ENCODE data around the gene MEOX1. TPM values are rescaled to one million over a fixed set of nuclear protein-coding genes. Genes with fewer than 3 reads are reported as not detected.

MEOX1 gene
- total RNA-seq = 2.9 and 6.0 TPM in 2 replicates

DNA sequence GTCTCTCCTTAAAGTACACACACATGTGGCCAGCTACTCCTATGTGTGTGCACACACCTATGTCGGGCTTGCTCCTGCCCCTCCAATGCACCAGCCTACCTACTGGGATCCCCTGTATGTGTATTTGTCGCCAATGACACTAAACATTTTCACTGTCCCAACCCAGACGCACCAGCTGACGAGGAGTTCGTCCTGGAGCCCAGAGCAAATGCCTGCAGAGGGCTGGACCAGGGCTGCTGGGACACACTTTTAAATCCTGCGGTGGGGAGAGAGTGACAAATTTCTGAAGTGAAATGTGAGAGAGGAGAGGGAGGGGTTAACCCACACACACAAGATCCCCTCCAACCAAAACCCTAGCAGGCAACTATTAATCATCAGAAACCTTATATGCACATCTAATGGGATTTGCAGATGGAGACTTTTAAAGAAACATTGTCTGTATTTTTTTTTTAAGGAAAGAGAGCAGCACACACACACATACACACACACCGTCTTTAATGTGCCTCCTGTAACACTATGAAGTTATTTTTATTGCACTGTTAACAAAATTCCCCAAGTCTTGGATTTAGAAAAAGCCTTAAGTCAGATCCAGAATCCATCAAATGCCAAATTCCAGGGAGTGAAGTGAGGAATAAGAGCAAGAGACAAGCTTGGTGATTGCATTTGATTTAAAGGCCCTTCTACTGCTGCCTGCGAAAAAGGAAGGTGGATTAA, at the start of gene MEOX1:
MEOX1 (minus strand) TSS at position 224 of the 714 bp plus-strand sequence. CDS start 388 bp downstream, outside the sequence.
- DNase-seq (ENCODE audit: low read depth) = peak; percentile 31
- TF ChIP-seq, protein P1, sequence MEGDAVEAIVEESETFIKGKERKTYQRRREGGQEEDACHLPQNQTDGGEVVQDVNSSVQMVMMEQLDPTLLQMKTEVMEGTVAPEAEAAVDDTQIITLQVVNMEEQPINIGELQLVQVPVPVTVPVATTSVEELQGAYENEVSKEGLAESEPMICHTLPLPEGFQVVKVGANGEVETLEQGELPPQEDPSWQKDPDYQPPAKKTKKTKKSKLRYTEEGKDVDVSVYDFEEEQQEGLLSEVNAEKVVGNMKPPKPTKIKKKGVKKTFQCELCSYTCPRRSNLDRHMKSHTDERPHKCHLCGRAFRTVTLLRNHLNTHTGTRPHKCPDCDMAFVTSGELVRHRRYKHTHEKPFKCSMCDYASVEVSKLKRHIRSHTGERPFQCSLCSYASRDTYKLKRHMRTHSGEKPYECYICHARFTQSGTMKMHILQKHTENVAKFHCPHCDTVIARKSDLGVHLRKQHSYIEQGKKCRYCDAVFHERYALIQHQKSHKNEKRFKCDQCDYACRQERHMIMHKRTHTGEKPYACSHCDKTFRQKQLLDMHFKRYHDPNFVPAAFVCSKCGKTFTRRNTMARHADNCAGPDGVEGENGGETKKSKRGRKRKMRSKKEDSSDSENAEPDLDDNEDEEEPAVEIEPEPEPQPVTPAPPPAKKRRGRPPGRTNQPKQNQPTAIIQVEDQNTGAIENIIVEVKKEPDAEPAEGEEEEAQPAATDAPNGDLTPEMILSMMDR (IDR thresholded peaks at IDR 0.05; ENCODE audit: insufficient read depth, low read depth, low read length) = no peak
- H3K4me3 ChIP-seq (ENCODE audit: low read depth, low read length) = no peak within 1 kb of the TSS

DNA sequence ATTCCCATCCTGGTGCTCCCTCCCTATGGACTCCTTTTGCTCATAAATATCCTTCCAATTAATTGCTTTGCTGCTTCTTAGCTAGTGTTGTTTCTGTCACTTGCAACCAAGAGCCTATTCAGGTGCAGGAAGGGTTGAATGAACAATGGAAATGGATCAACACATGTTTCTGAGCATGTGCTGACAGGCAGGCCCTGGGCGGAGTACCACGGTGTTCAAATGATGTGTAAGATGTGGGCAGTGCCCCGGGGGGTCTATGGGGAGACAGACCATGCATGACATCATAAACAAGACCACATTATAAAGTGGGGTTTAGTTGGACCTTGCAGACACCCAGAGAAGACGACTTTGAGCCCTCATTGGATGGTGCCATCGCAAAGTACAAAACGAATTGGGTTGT, 48.4 kb upstream of the MEOX1 start:
- DNase-seq (ENCODE audit: low read depth) = no peak
- TF ChIP-seq, protein P1 (IDR thresholded peaks at IDR 0.05; ENCODE audit: insufficient read depth, low read depth, low read length) = no peak
- no peak overlapping the region for H3K4me3 ChIP-seq (ENCODE audit: low read depth, low read length)

DNA sequence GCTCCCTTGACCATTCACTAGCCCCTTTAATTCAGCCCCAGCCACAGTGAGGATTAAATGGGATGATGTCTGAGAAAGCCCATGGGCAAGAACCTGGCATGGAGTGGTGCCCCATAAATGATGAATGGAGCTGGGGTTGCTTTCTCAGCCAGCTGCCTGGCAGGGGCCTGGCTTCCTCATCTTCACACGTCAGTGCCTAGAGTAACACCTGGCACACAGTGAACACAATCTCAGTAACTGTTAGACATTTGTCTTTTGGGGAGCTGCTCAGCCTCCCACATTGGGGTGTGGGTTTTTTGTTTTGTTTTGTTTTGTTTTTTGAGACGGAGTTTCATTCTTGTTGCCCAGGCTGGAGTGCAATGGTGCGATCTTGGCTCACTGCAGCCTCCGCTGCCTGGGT, 47.5 kb upstream of the MEOX1 start:
- TF ChIP-seq, protein P1 (IDR thresholded peaks at IDR 0.05; ENCODE audit: insufficient read depth, low read depth, low read length) = no peak
- DNase-seq (ENCODE audit: low read depth) = no peak
- no peak overlapping the region for H3K4me3 ChIP-seq (ENCODE audit: low read depth, low read length)

DNA sequence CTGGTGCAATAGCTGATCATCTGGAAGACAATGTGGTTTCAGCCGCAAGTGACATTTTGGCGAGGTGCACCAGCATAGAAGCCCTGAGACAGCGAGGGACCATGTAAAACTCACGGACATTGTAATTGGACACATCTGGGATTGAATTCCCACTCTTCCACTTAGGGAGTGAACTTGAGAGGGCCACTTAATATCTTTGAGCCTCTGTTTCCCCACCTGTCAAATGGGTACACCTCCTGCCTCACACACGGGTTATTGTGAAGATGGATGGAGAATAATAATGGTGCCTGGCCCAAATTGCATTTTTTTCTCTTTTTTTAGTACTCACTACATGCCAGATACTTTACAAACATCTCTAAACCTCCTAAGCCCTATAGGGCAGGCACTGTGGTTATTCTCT, 45.5 kb upstream of the MEOX1 start:
- TF ChIP-seq, protein P1 (IDR thresholded peaks at IDR 0.05; ENCODE audit: insufficient read depth, low read depth, low read length) = no peak
- no peak overlapping the region for H3K4me3 ChIP-seq (ENCODE audit: low read depth, low read length)

DNA sequence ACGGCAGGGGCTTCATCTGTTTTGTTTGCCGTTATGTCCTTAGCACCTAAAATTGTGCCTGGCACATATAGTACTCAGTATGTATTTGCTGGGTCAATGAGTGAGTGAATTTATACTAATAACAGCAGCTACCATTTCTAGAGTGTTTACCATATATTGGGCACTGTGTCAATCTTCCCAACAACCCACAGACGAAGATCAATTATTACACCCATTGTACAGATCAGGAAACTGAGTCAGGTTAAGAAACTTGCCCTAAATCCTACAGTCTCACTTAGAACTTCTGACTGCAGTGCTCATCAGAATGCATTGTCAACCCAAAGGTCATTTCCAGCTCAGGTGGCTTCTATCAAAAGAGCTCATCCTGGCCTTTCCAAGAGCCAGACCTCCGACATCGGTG, 44.5 kb upstream of the MEOX1 start:
- DNase-seq (ENCODE audit: low read depth) = no peak
- TF ChIP-seq, protein P1 (IDR thresholded peaks at IDR 0.05; ENCODE audit: insufficient read depth, low read depth, low read length) = no peak
- H3K4me3 ChIP-seq (ENCODE audit: low read depth, low read length) = no peak overlapping the region

More for the DNA sequence above, 45.5 kb upstream of the MEOX1 start:
- no peak for DNase-seq (ENCODE audit: low read depth)

GRCh38 chr17:43703630-43704029, 41.9 kb upstream of the MEOX1 start:
- TF ChIP-seq, protein P1 (IDR thresholded peaks at IDR 0.05; ENCODE audit: insufficient read depth, low read depth, low read length) = no peak
- no peak overlapping the region for H3K4me3 ChIP-seq (ENCODE audit: low read depth, low read length)
- DNase-seq (ENCODE audit: low read depth) = no peak

DNA sequence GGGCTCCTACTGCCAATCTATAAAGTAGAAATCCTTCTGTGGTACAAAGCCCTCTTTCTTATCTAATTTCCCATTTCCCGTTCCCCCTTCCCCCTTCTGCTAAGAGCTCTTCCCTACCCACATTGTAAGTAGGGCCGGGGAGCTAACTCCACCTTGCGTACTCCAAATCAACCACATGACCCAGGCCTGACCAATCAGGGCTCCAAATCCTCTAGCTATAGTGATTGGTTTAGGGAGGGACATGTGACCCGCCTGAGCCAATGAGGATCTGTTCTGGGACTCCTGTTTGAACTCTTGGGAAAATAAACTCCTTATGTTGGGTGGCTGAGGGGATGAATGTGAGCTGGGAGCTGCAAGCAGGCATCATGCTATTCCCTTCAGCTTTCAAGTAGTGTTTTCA, 40.9 kb upstream of the MEOX1 start:
- no peak for DNase-seq (ENCODE audit: low read depth)
- no peak overlapping the region for H3K4me3 ChIP-seq (ENCODE audit: low read depth, low read length)
- TF ChIP-seq, protein P1 (IDR thresholded peaks at IDR 0.05; ENCODE audit: insufficient read depth, low read depth, low read length) = no peak
